ENCODE results near the gene TRMT2A.

Gene TRMT2A

DNA sequence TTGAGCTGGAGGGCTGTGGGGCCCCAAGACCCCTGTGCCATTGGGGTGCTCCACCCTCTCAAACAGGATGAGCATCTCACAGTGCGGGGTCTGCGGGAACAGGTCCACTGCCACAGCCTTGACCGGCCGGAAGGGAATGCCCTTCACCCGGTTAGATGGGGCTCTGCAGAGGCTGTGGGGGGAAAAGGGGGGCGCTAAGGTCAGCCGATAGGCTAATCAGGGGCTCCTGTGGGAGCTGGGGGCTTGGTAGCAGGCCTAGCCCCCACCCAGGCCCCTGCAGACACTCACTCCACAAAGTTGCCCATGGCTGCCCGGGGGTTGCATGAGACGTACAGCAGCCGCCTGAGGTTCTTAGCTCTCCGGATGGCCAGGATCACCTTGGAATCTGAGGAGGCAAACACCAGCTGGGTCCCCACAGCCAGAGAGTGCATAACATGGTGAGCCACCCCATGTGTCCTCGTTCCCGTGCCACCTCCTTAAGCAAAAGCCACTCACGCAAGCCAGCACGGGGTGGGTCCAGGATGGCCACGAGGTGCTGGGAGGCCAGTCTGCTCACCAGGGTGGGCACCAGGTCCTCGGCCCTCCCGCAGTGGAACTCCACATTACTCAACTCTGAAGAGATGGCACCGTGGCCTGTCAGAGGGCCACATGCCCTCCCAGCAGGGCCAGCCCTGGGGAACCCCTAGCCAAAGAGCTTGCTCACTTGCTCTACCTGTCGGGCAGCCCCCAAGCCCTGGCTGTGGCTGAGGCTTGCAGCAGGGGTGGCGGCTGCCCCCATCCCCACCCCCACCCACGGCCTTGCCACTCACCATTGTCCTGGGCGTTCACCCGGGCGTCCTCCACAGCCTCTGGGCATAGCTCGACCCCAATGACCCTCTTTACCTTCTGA, 4.2 kb downstream of the TRMT2A start:
- H3K4me3 ChIP-seq (ENCODE audit: insufficient read depth, low read length, poor library complexity, severe bottlenecking), result no peak overlapping the region
- peaks cover 14% of the 10 kb centered on the region for H3K79me2 ChIP-seq (ENCODE audit: insufficient read depth, low read length)
- H3K9me3 ChIP-seq (ENCODE audit: insufficient read depth, low read length), result no peaks in the 10 kb centered on the region
- peaks cover 15% of the 10 kb centered on the region for H3F3A ChIP-seq (ENCODE audit: insufficient read depth)
- H3K36me3 ChIP-seq (ENCODE audit: low read length), result no peaks in the 10 kb centered on the region
- H2AFZ ChIP-seq (ENCODE audit: low read depth, low read length, severe bottlenecking), result no peak overlapping the region
- TF ChIP-seq, protein P1, sequence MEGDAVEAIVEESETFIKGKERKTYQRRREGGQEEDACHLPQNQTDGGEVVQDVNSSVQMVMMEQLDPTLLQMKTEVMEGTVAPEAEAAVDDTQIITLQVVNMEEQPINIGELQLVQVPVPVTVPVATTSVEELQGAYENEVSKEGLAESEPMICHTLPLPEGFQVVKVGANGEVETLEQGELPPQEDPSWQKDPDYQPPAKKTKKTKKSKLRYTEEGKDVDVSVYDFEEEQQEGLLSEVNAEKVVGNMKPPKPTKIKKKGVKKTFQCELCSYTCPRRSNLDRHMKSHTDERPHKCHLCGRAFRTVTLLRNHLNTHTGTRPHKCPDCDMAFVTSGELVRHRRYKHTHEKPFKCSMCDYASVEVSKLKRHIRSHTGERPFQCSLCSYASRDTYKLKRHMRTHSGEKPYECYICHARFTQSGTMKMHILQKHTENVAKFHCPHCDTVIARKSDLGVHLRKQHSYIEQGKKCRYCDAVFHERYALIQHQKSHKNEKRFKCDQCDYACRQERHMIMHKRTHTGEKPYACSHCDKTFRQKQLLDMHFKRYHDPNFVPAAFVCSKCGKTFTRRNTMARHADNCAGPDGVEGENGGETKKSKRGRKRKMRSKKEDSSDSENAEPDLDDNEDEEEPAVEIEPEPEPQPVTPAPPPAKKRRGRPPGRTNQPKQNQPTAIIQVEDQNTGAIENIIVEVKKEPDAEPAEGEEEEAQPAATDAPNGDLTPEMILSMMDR (IDR thresholded peaks at IDR 0.05; ENCODE audit: insufficient read depth, low read length, poor library complexity, severe bottlenecking), result no peak
- TF ChIP-seq EZH2phosphoT487 (conservative IDR thresholded peaks at IDR 0.05; ENCODE audit: low read length), result no peak
- H4K20me1 ChIP-seq (ENCODE audit: low read depth, low read length), result no peaks in the 10 kb centered on the region
- H3K27me3 ChIP-seq (ENCODE audit: low read length), result no peaks in the 10 kb centered on the region
- no peak overlapping the region for H3K9ac ChIP-seq (ENCODE audit: low read length)
- no peaks in the 10 kb centered on the region for H3K9me2 ChIP-seq (replicated peaks; ENCODE audit: insufficient read depth, low read length)
- H3K4me2 ChIP-seq (ENCODE audit: low read depth, low read length, poor library complexity, severe bottlenecking), result no peak overlapping the region
- H3K27ac ChIP-seq (ENCODE audit: low read depth, low read length), result no peak overlapping the region

DNA sequence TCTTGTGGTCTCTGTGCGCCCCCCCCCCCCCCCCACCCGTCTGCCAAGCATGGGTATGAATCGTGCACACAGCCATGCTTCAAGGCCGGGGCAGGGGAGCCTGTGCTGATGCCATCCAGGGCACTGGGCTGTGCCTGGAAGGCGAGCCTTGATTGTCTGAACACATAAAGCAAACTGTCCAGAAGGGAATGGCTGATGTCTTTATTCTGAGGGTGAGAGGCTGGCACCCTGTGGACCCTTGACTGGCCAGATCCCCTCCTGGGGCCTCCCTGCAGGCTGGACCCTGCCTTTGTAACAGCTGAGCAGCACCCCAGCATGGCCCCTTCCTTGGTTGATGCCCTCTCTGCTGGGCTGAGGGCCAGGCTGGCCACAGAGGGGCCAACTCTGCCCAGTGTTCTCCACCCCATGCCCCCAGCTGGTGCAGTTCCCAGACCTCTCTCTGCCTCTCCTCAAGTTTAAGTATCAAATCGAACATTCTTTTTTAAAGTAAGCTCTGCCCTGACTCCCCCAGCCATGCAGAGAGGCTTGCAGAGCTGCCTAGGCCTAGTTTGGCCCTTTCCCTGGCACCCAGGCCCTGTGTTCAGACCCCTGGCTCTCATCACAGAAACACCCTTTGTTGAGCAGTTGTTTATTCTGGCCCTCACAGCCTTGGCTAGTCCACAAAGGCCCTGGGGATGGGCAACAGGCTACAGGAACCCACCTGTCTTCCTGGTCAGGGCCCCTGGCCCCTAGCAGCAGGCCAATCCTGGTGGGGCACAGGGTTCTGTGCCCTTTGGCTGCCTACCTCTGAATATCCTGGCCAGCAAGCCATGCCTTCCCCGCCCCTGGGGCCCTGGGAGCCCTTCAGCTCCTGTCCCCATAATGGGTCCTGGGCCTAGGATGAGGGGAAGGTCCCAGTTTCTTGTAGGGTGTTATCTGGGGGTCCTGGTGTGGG, 5.1 kb downstream of the TRMT2A start:
- H3K79me2 ChIP-seq (ENCODE audit: insufficient read depth, low read length), result peaks cover 12% of the 10 kb centered on the region; the same call in 1 of the 2 replicates
- no peaks in the 10 kb centered on the region for H3K9me3 ChIP-seq (ENCODE audit: insufficient read depth, low read length)
- H3K36me3 ChIP-seq (ENCODE audit: low read length), result no peaks in the 10 kb centered on the region
- no peaks in the 10 kb centered on the region for H3K27me3 ChIP-seq (ENCODE audit: low read length)
- H3K27ac ChIP-seq (ENCODE audit: low read depth, low read length), result peak overlapping the region; percentile 32; the same call in 1 of the 2 replicates
- H2AFZ ChIP-seq (ENCODE audit: low read depth, low read length, severe bottlenecking), result no peak overlapping the region
- no peak overlapping the region for H3K4me3 ChIP-seq (ENCODE audit: insufficient read depth, low read length, poor library complexity, severe bottlenecking)
- H3K4me2 ChIP-seq (ENCODE audit: low read depth, low read length, poor library complexity, severe bottlenecking), result no peak overlapping the region
- H4K20me1 ChIP-seq (ENCODE audit: low read depth, low read length), result no peaks in the 10 kb centered on the region
- no peak overlapping the region for H3K9ac ChIP-seq (ENCODE audit: low read length)
- H3F3A ChIP-seq (ENCODE audit: insufficient read depth), result peaks cover 15% of the 10 kb centered on the region
- no peaks in the 10 kb centered on the region for H3K9me2 ChIP-seq (replicated peaks; ENCODE audit: insufficient read depth, low read length)
- TF ChIP-seq, protein P1 (IDR thresholded peaks at IDR 0.05; ENCODE audit: insufficient read depth, low read length, poor library complexity, severe bottlenecking), result no peak
- TF ChIP-seq EZH2phosphoT487 (conservative IDR thresholded peaks at IDR 0.05; ENCODE audit: low read length), result no peak

DNA sequence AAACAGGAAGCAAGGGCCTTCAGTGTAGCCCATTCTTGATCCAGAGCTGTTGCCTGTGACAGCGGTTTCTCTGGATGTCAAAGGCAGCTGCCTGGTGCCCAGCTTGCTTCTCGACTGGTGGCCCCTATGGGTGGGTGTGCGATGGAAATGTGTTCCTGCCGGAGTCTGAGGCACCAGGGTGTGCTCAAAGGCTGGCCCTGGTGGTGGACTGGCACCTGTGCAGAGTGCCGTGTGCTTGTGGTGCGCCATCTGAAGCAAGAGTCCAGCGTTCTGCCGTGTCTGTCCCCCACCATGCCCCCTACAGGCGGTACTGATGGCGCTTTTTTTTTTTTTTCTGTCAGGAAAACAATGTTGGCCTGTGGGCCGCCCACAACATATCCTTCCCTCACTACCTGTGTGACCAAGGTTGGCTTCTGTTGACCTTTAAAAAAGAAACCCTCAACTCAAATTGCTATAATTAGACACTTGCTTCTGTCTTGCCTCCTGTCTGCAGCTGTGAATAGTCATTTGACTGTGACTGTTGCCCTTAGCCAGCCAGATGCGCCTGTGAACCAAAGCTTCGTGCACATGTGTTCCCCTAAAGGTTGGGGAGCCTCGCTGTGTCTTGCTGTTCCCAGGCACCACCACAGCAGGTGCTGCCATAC, 5.9 kb downstream of the TRMT2A start:
- no peaks in the 10 kb centered on the region for H3K36me3 ChIP-seq (ENCODE audit: low read length)
- no peak overlapping the region for H3K9ac ChIP-seq (ENCODE audit: low read length)
- no peak overlapping the region for H2AFZ ChIP-seq (ENCODE audit: low read depth, low read length, severe bottlenecking)
- H3K27ac ChIP-seq (ENCODE audit: low read depth, low read length), result peak overlapping the region; percentile 21
- H3K27me3 ChIP-seq (ENCODE audit: low read length), result no peaks in the 10 kb centered on the region
- no peak overlapping the region for H3K4me2 ChIP-seq (ENCODE audit: low read depth, low read length, poor library complexity, severe bottlenecking)
- no peaks in the 10 kb centered on the region for H4K20me1 ChIP-seq (ENCODE audit: low read depth, low read length)
- TF ChIP-seq EZH2phosphoT487 (conservative IDR thresholded peaks at IDR 0.05; ENCODE audit: low read length), result no peak
- TF ChIP-seq, protein P1 (IDR thresholded peaks at IDR 0.05; ENCODE audit: insufficient read depth, low read length, poor library complexity, severe bottlenecking), result peak; percentile 22
- H3K9me3 ChIP-seq (ENCODE audit: insufficient read depth, low read length), result no peaks in the 10 kb centered on the region
- H3K79me2 ChIP-seq (ENCODE audit: insufficient read depth, low read length), result peaks cover 5% of the 10 kb centered on the region; the same call in 1 of the 2 replicates
- peaks cover 15% of the 10 kb centered on the region for H3F3A ChIP-seq (ENCODE audit: insufficient read depth)
- H3K9me2 ChIP-seq (replicated peaks; ENCODE audit: insufficient read depth, low read length), result no peaks in the 10 kb centered on the region
- no peak overlapping the region for H3K4me3 ChIP-seq (ENCODE audit: insufficient read depth, low read length, poor library complexity, severe bottlenecking)

Measured in SU-DHL-6 (cell line).